ENCODE results near the gene LRRC2.

The LRRC2 gene

DNA sequence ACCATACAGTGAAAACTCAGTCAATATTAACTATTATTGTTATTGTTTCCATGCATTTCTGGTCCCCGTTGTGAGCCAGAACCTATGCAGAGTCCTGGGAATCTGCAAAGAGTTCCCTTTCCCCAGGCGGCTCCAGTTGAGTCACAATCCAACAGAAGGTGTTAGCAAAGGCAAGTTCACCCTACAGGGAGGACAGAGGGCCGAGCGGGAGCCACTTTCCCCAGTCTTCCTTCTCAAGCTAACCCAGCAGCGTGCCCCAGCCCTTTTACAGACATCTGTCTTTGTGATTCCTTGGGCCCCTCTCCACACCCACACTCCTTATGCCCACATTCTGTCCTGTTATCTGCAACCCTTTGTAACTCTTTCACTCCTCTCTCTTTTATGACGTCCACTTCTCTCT lies 88.3 kb downstream of the LRRC2 start:
- no peak for TF ChIP-seq POLR2AphosphoS5 (IDR thresholded peaks at IDR 0.05; ENCODE audit: low read depth)
- no peak for TF ChIP-seq GABPA (IDR thresholded peaks at IDR 0.05; ENCODE audit: low read depth)
- TF ChIP-seq, protein P1, sequence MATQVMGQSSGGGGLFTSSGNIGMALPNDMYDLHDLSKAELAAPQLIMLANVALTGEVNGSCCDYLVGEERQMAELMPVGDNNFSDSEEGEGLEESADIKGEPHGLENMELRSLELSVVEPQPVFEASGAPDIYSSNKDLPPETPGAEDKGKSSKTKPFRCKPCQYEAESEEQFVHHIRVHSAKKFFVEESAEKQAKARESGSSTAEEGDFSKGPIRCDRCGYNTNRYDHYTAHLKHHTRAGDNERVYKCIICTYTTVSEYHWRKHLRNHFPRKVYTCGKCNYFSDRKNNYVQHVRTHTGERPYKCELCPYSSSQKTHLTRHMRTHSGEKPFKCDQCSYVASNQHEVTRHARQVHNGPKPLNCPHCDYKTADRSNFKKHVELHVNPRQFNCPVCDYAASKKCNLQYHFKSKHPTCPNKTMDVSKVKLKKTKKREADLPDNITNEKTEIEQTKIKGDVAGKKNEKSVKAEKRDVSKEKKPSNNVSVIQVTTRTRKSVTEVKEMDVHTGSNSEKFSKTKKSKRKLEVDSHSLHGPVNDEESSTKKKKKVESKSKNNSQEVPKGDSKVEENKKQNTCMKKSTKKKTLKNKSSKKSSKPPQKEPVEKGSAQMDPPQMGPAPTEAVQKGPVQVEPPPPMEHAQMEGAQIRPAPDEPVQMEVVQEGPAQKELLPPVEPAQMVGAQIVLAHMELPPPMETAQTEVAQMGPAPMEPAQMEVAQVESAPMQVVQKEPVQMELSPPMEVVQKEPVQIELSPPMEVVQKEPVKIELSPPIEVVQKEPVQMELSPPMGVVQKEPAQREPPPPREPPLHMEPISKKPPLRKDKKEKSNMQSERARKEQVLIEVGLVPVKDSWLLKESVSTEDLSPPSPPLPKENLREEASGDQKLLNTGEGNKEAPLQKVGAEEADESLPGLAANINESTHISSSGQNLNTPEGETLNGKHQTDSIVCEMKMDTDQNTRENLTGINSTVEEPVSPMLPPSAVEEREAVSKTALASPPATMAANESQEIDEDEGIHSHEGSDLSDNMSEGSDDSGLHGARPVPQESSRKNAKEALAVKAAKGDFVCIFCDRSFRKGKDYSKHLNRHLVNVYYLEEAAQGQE (IDR thresholded peaks at IDR 0.05; ENCODE audit: insufficient replicate concordance, low read depth) = no peak
- no peak for TF ChIP-seq SPI1 (IDR thresholded peaks at IDR 0.05; ENCODE audit: borderline replicate concordance, low read depth)
- TF ChIP-seq, protein P2, sequence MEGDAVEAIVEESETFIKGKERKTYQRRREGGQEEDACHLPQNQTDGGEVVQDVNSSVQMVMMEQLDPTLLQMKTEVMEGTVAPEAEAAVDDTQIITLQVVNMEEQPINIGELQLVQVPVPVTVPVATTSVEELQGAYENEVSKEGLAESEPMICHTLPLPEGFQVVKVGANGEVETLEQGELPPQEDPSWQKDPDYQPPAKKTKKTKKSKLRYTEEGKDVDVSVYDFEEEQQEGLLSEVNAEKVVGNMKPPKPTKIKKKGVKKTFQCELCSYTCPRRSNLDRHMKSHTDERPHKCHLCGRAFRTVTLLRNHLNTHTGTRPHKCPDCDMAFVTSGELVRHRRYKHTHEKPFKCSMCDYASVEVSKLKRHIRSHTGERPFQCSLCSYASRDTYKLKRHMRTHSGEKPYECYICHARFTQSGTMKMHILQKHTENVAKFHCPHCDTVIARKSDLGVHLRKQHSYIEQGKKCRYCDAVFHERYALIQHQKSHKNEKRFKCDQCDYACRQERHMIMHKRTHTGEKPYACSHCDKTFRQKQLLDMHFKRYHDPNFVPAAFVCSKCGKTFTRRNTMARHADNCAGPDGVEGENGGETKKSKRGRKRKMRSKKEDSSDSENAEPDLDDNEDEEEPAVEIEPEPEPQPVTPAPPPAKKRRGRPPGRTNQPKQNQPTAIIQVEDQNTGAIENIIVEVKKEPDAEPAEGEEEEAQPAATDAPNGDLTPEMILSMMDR (IDR thresholded peaks at IDR 0.05; ENCODE audit: insufficient read depth, low read length) = no peak
- Histone ChIP-seq H3K4me3 (replicated peaks; ENCODE audit: insufficient read depth, low read length) (no peak overlapping the region), H3K27ac (replicated peaks) (peak overlapping the region; percentile 65), H3K27me3 (ENCODE audit: insufficient read depth, poor library complexity, severe bottlenecking) (no peaks in the 10 kb centered on the region)
- DNase-seq (ENCODE audit: low read depth in 1 of 2, low spot score in 1 of 2) = no peak

DNA sequence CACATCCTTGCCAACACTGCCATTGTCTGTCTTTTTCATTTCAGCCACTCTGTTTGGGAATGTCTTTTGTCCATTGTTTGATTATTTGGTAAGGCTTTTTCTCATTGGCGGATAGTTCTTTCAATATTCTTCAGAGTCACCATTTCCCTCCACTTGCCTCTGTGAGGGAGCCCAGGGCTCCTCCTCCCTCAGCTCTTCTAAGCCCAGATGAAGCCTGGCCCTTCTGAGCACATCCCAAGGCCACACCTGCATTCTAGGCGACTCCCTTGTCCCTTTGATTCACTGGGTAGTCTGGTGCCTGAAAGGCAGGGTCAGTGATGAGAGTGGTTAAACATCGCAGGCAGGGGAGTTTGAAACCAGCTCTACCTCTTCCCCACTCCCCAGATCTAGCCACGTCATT lies 89.0 kb downstream of the LRRC2 start:
- TF ChIP-seq POLR2AphosphoS5 (IDR thresholded peaks at IDR 0.05; ENCODE audit: low read depth) = no peak
- TF ChIP-seq, protein P2 (IDR thresholded peaks at IDR 0.05; ENCODE audit: insufficient read depth, low read length) = no peak
- TF ChIP-seq, protein P1 (IDR thresholded peaks at IDR 0.05; ENCODE audit: insufficient replicate concordance, low read depth) = no peak
- TF ChIP-seq SPI1 (IDR thresholded peaks at IDR 0.05; ENCODE audit: borderline replicate concordance, low read depth) = no peak
- no peak for TF ChIP-seq GABPA (IDR thresholded peaks at IDR 0.05; ENCODE audit: low read depth)
- H3K27ac ChIP-seq (replicated peaks) = no peak overlapping the region
- no peak overlapping the region for H3K4me3 ChIP-seq (replicated peaks; ENCODE audit: insufficient read depth, low read length)
- no peak for DNase-seq (ENCODE audit: low read depth in 1 of 2, low spot score in 1 of 2)
- no peaks in the 10 kb centered on the region for H3K27me3 ChIP-seq (ENCODE audit: insufficient read depth, poor library complexity, severe bottlenecking)

DNA sequence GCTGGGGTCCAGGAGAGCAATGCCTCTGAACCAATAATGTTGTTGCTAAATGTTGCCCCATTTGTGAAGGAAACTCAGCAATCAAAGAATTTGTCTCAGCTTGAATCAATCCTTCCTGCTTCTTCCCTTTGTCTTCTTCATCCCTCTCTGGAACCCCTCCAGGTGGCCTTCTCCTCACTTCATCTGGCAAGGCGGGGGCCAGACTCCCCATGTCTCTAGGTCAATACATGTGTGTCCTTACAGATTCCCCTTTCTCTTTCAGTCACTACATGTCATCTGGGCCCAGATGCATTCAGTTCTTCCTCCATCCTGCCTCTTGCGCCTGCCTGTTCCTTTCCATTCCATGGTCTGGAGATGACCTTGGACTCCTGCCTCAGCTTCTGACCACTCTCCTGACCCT lies 93.4 kb downstream of the LRRC2 start:
- no peaks in the 10 kb centered on the region for H3K27me3 ChIP-seq (ENCODE audit: insufficient read depth, poor library complexity, severe bottlenecking)
- H3K4me3 ChIP-seq (replicated peaks; ENCODE audit: insufficient read depth, low read length) = no peak overlapping the region
- H3K27ac ChIP-seq (replicated peaks) = no peak overlapping the region
- no peak for DNase-seq (ENCODE audit: low read depth in 1 of 2, low spot score in 1 of 2)
- no peak for TF ChIP-seq POLR2AphosphoS5 (IDR thresholded peaks at IDR 0.05; ENCODE audit: low read depth)
- no peak for TF ChIP-seq GABPA (IDR thresholded peaks at IDR 0.05; ENCODE audit: low read depth)
- TF ChIP-seq, protein P1 (IDR thresholded peaks at IDR 0.05; ENCODE audit: insufficient replicate concordance, low read depth) = no peak
- TF ChIP-seq, protein P2 (IDR thresholded peaks at IDR 0.05; ENCODE audit: insufficient read depth, low read length) = no peak
- no peak for TF ChIP-seq SPI1 (IDR thresholded peaks at IDR 0.05; ENCODE audit: borderline replicate concordance, low read depth)

Measured in HL-60 (cell line).